ENCODE data around the gene RIC8A. TPM values are rescaled to one million over a fixed set of nuclear protein-coding genes. Genes with fewer than 3 reads are reported as not detected.

Gene RIC8A
- total RNA-seq, 1 donor from 2014 or later, result 45.0 TPM

GRCh38 chr11:197741-198235, 9.7 kb upstream of the RIC8A start:
- Histone ChIP-seq H3K9me3 (ENCODE audit: low read depth) (no peaks in the 10 kb centered on the region), H3K27ac (no peak overlapping the region), H3K27me3 (no peaks in the 10 kb centered on the region), H2AFZ (replicated peaks) (no peak overlapping the region), H4K20me1 (ENCODE audit: low read depth) (no peaks in the 10 kb centered on the region), H3K4me2 (no peak overlapping the region), H3K4me1 (no peaks in the 10 kb centered on the region), H3K9ac (no peak overlapping the region), H3F3A (ENCODE audit: low read depth) (no peaks in the 10 kb centered on the region), H3K79me2 (ENCODE audit: low read depth) (no peaks in the 10 kb centered on the region), H3K36me3 (no peaks in the 10 kb centered on the region), H3K4me3 (no peak overlapping the region)
- Mint-ChIP-seq H3K4me1 (no peaks in the 10 kb centered on the region), H3K27ac (no peak overlapping the region), H3K27me3 (ENCODE audit: insufficient read depth, low read depth) (peaks cover 2% of the 10 kb centered on the region), H3K9me3 (no peaks in the 10 kb centered on the region), H3K4me3 (no peak overlapping the region), H3K36me3 (no peaks in the 10 kb centered on the region)
- no peak for TF ChIP-seq EZH2 (IDR thresholded peaks at IDR 0.05)
- TF ChIP-seq EZH2phosphoT487 (IDR thresholded peaks at IDR 0.05), result no peak
- no peak for TF ChIP-seq CTCF (IDR thresholded peaks at IDR 0.05)
- no peak for DNase-seq (ENCODE audit: low spot score)

DNA sequence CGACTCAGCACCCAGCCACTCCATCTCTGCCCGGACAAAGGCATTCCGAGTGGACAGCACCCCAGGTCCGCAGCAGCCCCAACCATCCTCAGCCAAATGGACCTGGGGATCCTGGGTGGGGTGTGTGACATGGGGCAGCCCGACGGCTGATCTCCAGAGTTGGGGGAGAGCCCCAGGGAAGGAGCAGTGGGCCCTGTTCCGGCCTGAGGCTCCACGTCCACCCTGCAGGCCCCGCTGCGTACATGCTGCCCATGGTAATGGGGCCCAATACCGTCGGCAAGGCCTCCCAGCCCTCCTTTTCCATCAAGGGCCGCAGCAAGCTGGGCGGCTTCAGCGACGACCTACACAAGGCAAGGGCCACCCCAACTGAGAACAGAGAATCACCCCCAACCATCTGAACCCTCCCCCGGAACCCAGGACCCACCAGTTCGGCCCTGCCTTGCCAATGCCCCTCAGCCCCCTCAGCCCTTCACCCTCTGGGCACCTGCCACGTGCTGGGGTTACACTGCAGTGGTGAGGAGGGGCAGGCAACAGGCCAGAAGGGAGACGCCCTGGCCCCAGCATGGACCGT, 9.2 kb upstream of the RIC8A start:
- H3K4me3 Mint-ChIP-seq, result no peak overlapping the region
- Histone ChIP-seq H3K9me3 (ENCODE audit: low read depth) (no peaks in the 10 kb centered on the region), H2AFZ (replicated peaks) (no peak overlapping the region), H3K4me3 (no peak overlapping the region), H3K9ac (no peak overlapping the region), H3F3A (ENCODE audit: low read depth) (no peaks in the 10 kb centered on the region), H3K4me2 (no peak overlapping the region), H4K20me1 (ENCODE audit: low read depth) (no peaks in the 10 kb centered on the region), H3K27ac (no peak overlapping the region), H3K36me3 (no peaks in the 10 kb centered on the region), H3K79me2 (ENCODE audit: low read depth) (no peaks in the 10 kb centered on the region), H3K4me1 (no peaks in the 10 kb centered on the region), H3K27me3 (no peaks in the 10 kb centered on the region)
- no peak for DNase-seq (ENCODE audit: low spot score)
- H3K27ac Mint-ChIP-seq, result no peak overlapping the region
- H3K4me1 Mint-ChIP-seq, result no peaks in the 10 kb centered on the region
- peaks cover 2% of the 10 kb centered on the region for H3K27me3 Mint-ChIP-seq (ENCODE audit: insufficient read depth, low read depth)
- H3K9me3 Mint-ChIP-seq, result no peaks in the 10 kb centered on the region
- H3K36me3 Mint-ChIP-seq, result no peaks in the 10 kb centered on the region
- TF ChIP-seq CTCF (IDR thresholded peaks at IDR 0.05) (no peak), EZH2phosphoT487 (IDR thresholded peaks at IDR 0.05) (no peak), EZH2 (IDR thresholded peaks at IDR 0.05) (no peak)

GRCh38 chr11:199004-199581, 8.4 kb upstream of the RIC8A start:
- no peaks in the 10 kb centered on the region for H3K36me3 Mint-ChIP-seq
- H3K36me3 ChIP-seq, result no peaks in the 10 kb centered on the region
- H3K27me3 Mint-ChIP-seq (ENCODE audit: insufficient read depth, low read depth), result peaks cover 2% of the 10 kb centered on the region
- no peaks in the 10 kb centered on the region for H3K9me3 ChIP-seq (ENCODE audit: low read depth)
- peaks cover 2% of the 10 kb centered on the region for H3K4me1 Mint-ChIP-seq
- H3K4me2 ChIP-seq, result no peak overlapping the region
- H3K79me2 ChIP-seq (ENCODE audit: low read depth), result no peaks in the 10 kb centered on the region
- no peaks in the 10 kb centered on the region for H3K27me3 ChIP-seq
- H3F3A ChIP-seq (ENCODE audit: low read depth), result no peaks in the 10 kb centered on the region
- no peak overlapping the region for H3K27ac Mint-ChIP-seq
- DNase-seq (ENCODE audit: low spot score), result no peak
- no peak overlapping the region for H3K9ac ChIP-seq
- no peak overlapping the region for H3K27ac ChIP-seq
- H2AFZ ChIP-seq (replicated peaks), result no peak overlapping the region
- H4K20me1 ChIP-seq (ENCODE audit: low read depth), result no peaks in the 10 kb centered on the region
- H3K9me3 Mint-ChIP-seq, result no peaks in the 10 kb centered on the region
- no peak overlapping the region for H3K4me3 Mint-ChIP-seq
- no peaks in the 10 kb centered on the region for H3K4me1 ChIP-seq
- TF ChIP-seq CTCF (IDR thresholded peaks at IDR 0.05) (no peak), EZH2phosphoT487 (IDR thresholded peaks at IDR 0.05) (no peak)
- H3K4me3 ChIP-seq, result no peak overlapping the region
